ENCODE data around the gene DUSP8.
"Not testable (repeated sequence)": the region's sequence is repeated elsewhere in the genome, so short reads cannot be mapped to it uniquely, and the experiment has no call there.

GRCh38 chr11:1512531-1513258, 59.4 kb downstream of the DUSP8 start:
- TF ChIP-seq POLR2A, CTCF (IDR thresholded peaks at IDR 0.05): not testable (repeated sequence)
